K562 (cell line): ENCODE data around the gene NUPR1. TPM values are rescaled to one million over a fixed set of nuclear protein-coding genes. Genes with fewer than 3 reads are reported as not detected.

Source experiments
- ATF2 ChIP-seq: sonication (generic); formaldehyde crosslinking; IDR thresholded peaks from 2 replicates; pipeline ENCODE4 v1.8.1; 2022; ENCODE audit warnings: missing genetic modification reagents
- CHD7 ChIP-seq: fragments of 200-600 bp; sonication (generic); IDR thresholded peaks from one replicate; pipeline ENCODE4 v1.6.1; 2012; ENCODE audit warnings: mild to moderate bottlenecking, low read depth, low read length, inconsistent platforms
- CLOCK ChIP-seq: fragments of 250-450 bp; sonication (Bioruptor Pico); IDR thresholded peaks from 2 replicates; pipeline ENCODE4 v1.4.0; 2020; ENCODE audit warnings: mild to moderate bottlenecking, moderate library complexity, borderline replicate concordance
- FUS ChIP-seq: fragments of 200-400 bp; formaldehyde crosslinking; optimal IDR thresholded peaks from 2 replicates; pipeline ENCODE3; 2017; ENCODE audit warnings: low read depth, low read length
- GABPB2 ChIP-seq: fragments of 250-450 bp; sonication (Bioruptor Pico); conservative IDR thresholded peaks from 2 replicates; pipeline ENCODE4 v1.5.1; 2021; ENCODE audit warnings: mild to moderate bottlenecking
- NFIX ChIP-seq: fragments of 250-450 bp; sonication (Bioruptor Pico); IDR thresholded peaks from 2 replicates; pipeline ENCODE4 v1.4.0; 2020; ENCODE audit warnings: low read depth, mild to moderate bottlenecking, moderate library complexity
- RFX1 ChIP-seq: fragments of 450-650 bp; IDR thresholded peaks from 2 replicates; pipeline ENCODE4 v1.6.1; 2016; ENCODE audit warnings: mild to moderate bottlenecking, moderate library complexity
- SRSF3 ChIP-seq: fragments of 200-400 bp; formaldehyde crosslinking; IDR thresholded peaks from 2 replicates; pipeline ENCODE4 v1.6.1; 2016; ENCODE audit warnings: mild to moderate bottlenecking, low read length, moderate library complexity; ENCODE audit not compliant: insufficient read depth
- ZC3H4 ChIP-seq: sonication (generic); formaldehyde crosslinking; IDR thresholded peaks from 2 replicates; pipeline ENCODE4 v1.9.0; 2021; ENCODE audit warnings: missing genetic modification reagents, borderline replicate concordance
- ZFP1 ChIP-seq: fragments of 450-650 bp; formaldehyde crosslinking; IDR thresholded peaks from 2 replicates; pipeline ENCODE4 v1.4.0; 2020; ENCODE audit warnings: mild to moderate bottlenecking, mixed read lengths
- ZNF77 ChIP-seq: fragments of 250-450 bp; sonication (Bioruptor Pico); IDR thresholded peaks from 2 replicates; pipeline ENCODE4 v1.5.0; 2020
- ZNF830 ChIP-seq: fragments of 250-450 bp; sonication (Bioruptor Pico); IDR thresholded peaks from 2 replicates; pipeline ENCODE4 v1.5.0; 2021; ENCODE audit warnings: mild to moderate bottlenecking
- polyA plus RNA-seq, 8 experiments: library from polyadenylated mRNA; depleted of rRNA in 4 of 8; stranded (reverse) in 5 of 8; unstranded in 3 of 8; fragments of >200 nt; fragmentation: Nextera tagmentation in 2 of 8; fragmentation: Illumina TruSeq in 1 of 8; extraction: Ambion mirVana in 2 of 8; extraction: Trizol in 1 of 8; gene quantifications; 2 replicates each; pipeline versions ENCODE4 v1.2.1 to v1.2.3, GENCODE V29; 2011 to 2014; ENCODE audit warnings: inconsistent platforms in 1 of 8, missing spikeins in 1 of 8
- total RNA-seq, 7 experiments: library from RNA; depleted of rRNA in 6 of 7; stranded (reverse); fragments of >200 nt in 6 of 7; fragmentation: Illumina TruSeq in 2 of 7; extraction: Trizol in 2 of 7; gene quantifications; 2 replicates each; pipeline versions ENCODE4 v1.2.1 to v1.2.3, GENCODE V29; 2011 to 2021; ENCODE audit warnings: low replicate concordance in 1 of 7

Gene NUPR1
- total and polyA plus RNA-seq, 9 of the 15 experiments (the other 6 are each of a cell fraction or from before 2014, with no cell fraction given) = 0.07 to 1.5 (median 0.27) TPM

- TF ChIP-seq ATF2 (CRISPR knock-in tag) (no peak), ZNF830 (CRISPR knock-in tag) (no peak), FUS (no peak), ZNF77 (CRISPR knock-in tag) (no peak), CHD7 (no peak), SRSF3 (no peak), ZC3H4 (CRISPR knock-in tag) (no peak), RFX1 (no peak), CLOCK (CRISPR knock-in tag) (no peak), NFIX (CRISPR knock-in tag) (no peak), GABPB2 (CRISPR knock-in tag) (no peak), ZFP1 (CRISPR knock-in tag) (no peak)
These were observed at the start of gene NUPR1 (continued) for GRCh38 chr16:28538733-28539596.
